ENCODE measurements around the gene PNKP. TPM values are rescaled to one million over a fixed set of nuclear protein-coding genes. Genes with fewer than 3 reads are reported as not detected.

The PNKP gene
- total and polyA plus RNA-seq, 9 of the 15 experiments (the other 6 are each of a cell fraction or from before 2014, with no cell fraction given), result 2.8 to 85.4 (median 25.3) TPM

DNA sequence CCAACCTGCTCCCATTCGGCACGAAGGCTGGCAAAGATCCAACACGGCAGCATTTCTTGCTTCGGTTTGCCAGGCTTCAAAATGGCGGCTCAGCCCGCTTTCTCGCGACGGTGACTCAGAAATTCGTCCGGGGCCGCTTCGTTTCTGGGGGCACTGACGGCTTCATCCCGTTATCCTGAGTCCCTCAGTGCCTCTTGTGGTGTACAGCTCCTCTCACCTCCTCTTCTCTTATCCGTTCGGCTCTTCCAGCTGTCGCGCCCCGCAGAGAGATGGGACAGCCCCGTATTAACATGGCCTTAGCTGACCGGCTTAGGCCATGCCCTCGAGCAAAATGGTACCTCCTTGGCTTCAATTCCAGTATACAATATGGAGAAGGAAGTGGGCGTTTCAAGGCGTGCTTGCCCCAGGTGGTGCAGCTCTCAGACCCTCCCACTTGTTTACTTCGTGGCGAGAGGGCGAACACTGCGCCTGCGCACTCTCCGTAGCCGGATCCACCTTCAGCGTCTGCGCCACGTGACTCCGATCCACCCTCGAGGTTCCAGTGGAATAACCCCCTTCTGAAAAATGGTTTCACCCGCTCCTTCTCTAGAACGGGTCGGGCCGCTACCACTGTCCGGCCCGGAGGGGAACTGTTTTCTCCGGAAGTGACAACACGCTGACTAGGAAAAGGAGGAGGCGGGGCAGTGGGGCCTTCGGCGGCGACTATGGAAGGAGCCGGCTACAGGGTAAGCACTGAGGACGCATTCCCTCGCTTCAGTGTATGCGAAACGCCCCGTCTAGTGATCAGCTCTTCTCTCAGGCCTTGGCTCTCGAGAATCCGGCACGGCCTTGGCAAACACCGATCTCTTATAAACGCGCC lies 9.9 kb upstream of the PNKP start, which contains the start of the genes AKT1S1 and TBC1D17 (continued):
- TF ChIP-seq SFPQ (IDR thresholded peaks at IDR 0.05; ENCODE audit: low read depth, low read length) (no peak), TCF3 (CRISPR knock-in tag; IDR thresholded peaks at IDR 0.05) (no peak), SRSF9 (IDR thresholded peaks at IDR 0.05; ENCODE audit: borderline replicate concordance, low read depth, low read length) (no peak), CREB3 (tag; conservative IDR thresholded peaks at IDR 0.05; ENCODE audit: low read depth) (no peak; the same call in 1 of the 2 replicates), ZNF431 (CRISPR knock-in tag; IDR thresholded peaks at IDR 0.05) (no peak), TAF7 (tag; IDR thresholded peaks at IDR 0.05) (peak; percentile 93), MEF2D (tag; conservative IDR thresholded peaks at IDR 0.05; ENCODE audit: low read depth) (0 out of 2 replicates have a peak, but pooled peaks have one; percentile 32), THRAP3 (IDR thresholded peaks at IDR 0.05; ENCODE audit: borderline replicate concordance) (no peak), GABPB2 (CRISPR knock-in tag; conservative IDR thresholded peaks at IDR 0.05) (no peak), SP1 (CRISPR knock-in tag; IDR thresholded peaks at IDR 0.05) (peak; percentile 91), KDM4B (IDR thresholded peaks at IDR 0.05; ENCODE audit: borderline replicate concordance in 2 of 2, low read depth in 1 of 2) (peak in 1 of 2 experiments; percentile 85; a peak in 2 of 4 replicates), KAT7 (CRISPR knock-in tag; IDR thresholded peaks at IDR 0.05; ENCODE audit: borderline replicate concordance) (no peak), ZFP36 (IDR thresholded peaks at IDR 0.05; ENCODE audit: low read depth, low read length, partially characterized antibody) (no peak), RBBP5 (IDR thresholded peaks at IDR 0.05; ENCODE audit: borderline replicate concordance, insufficient read depth, low read length, poor library complexity, severe bottlenecking) (no peak), HNRNPLL (IDR thresholded peaks at IDR 0.05; ENCODE audit: low read depth, low read length, poor library complexity, severe bottlenecking) (peak; percentile 91), ID3 (CRISPR knock-in tag; IDR thresholded peaks at IDR 0.05) (no peak), ID3 (tag; IDR thresholded peaks at IDR 0.05) (no peak), PTRF (tag; IDR thresholded peaks at IDR 0.05) (no peak), GABPA (tag; conservative IDR thresholded peaks at IDR 0.05; ENCODE audit: low read depth) (peak; percentile 97)
- TF ChIP-seq, protein P1, sequence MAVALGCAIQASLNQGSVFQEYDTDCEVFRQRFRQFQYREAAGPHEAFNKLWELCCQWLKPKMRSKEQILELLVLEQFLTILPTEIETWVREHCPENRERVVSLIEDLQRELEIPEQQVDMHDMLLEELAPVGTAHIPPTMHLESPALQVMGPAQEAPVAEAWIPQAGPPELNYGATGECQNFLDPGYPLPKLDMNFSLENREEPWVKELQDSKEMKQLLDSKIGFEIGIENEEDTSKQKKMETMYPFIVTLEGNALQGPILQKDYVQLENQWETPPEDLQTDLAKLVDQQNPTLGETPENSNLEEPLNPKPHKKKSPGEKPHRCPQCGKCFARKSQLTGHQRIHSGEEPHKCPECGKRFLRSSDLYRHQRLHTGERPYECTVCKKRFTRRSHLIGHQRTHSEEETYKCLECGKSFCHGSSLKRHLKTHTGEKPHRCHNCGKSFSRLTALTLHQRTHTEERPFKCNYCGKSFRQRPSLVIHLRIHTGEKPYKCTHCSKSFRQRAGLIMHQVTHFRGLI (CRISPR knock-in tag; IDR thresholded peaks at IDR 0.05), result no peak
